H9 (cell line): ENCODE measurements around the gene GANAB. TPM values are rescaled to one million over a fixed set of nuclear protein-coding genes. Genes with fewer than 3 reads are reported as not detected.

Source experiments
- DNase-seq: peaks from one replicate; pipeline ENCODE4 v3.0.0-alpha.2; 2017
- H2AFZ ChIP-seq: one replicate; pipeline ENCODE4 v1.6.1; 2013; ENCODE audit warnings: mild to moderate bottlenecking, low read length, control low read depth, moderate library complexity
- H2AK5ac ChIP-seq: 2 replicates; pipeline ENCODE4 v1.6.1; 2013; ENCODE audit warnings: low read length, control low read depth, mixed read lengths; ENCODE audit not compliant: insufficient read length
- H2BK120ac ChIP-seq: one replicate; pipeline ENCODE4 v1.6.1; 2013; ENCODE audit warnings: low read depth, mild to moderate bottlenecking, low read length, control low read depth, inconsistent platforms; ENCODE audit not compliant: poor library complexity, severe bottlenecking
- H2BK12ac ChIP-seq: 2 replicates; pipeline ENCODE4 v1.6.1; 2013; ENCODE audit warnings: low read length, control low read depth, mixed read lengths, low read depth; ENCODE audit not compliant: insufficient read length
- H2BK15ac ChIP-seq: 2 replicates; pipeline ENCODE4 v1.6.1; 2013; ENCODE audit warnings: low read depth, low read length, control low read depth
- H2BK20ac ChIP-seq: one replicate; pipeline ENCODE4 v1.6.1; 2013; ENCODE audit warnings: low read depth, mild to moderate bottlenecking, low read length, control low read depth, inconsistent platforms; ENCODE audit not compliant: poor library complexity, severe bottlenecking
- H2BK5ac ChIP-seq: 2 replicates; pipeline ENCODE4 v1.6.1; 2013; ENCODE audit warnings: low read length, control low read depth, mixed read lengths; ENCODE audit not compliant: insufficient read length
- H3K14ac ChIP-seq: 2 replicates; pipeline ENCODE4 v1.6.1; 2013; ENCODE audit warnings: low read length, control low read depth; ENCODE audit not compliant: insufficient read depth
- H3K18ac ChIP-seq: 2 replicates; pipeline ENCODE4 v1.6.1; 2013; ENCODE audit warnings: low read depth, mild to moderate bottlenecking, mixed read lengths, low read length, control low read depth; ENCODE audit not compliant: insufficient read length
- H3K23ac ChIP-seq: 2 replicates; pipeline ENCODE4 v1.6.1; 2013; ENCODE audit warnings: low read length, control low read depth, mixed read lengths, low read depth; ENCODE audit not compliant: insufficient read length
- H3K23me2 ChIP-seq: 2 replicates; pipeline ENCODE4 v1.6.1; 2013; ENCODE audit warnings: low read depth, mild to moderate bottlenecking, mixed read lengths, low read length, control low read depth; ENCODE audit not compliant: insufficient read length, poor library complexity, severe bottlenecking
- H3K27ac ChIP-seq: 2 replicates; pipeline ENCODE4 v1.5.1; 2013; ENCODE audit warnings: low read length, control low read depth, mixed read lengths, low read depth; ENCODE audit not compliant: insufficient read length
- H3K27me3 ChIP-seq: 2 replicates; pipeline ENCODE4 v1.6.1; 2013; ENCODE audit warnings: low read length, control low read depth, inconsistent platforms; ENCODE audit not compliant: insufficient read depth
- H3K4ac ChIP-seq: 2 replicates; pipeline ENCODE4 v1.6.1; 2013; ENCODE audit warnings: low read depth, mild to moderate bottlenecking, control low read depth, inconsistent platforms, low read length, moderate library complexity
- H3K4me1 ChIP-seq: 2 replicates; pipeline ENCODE4 v1.6.1; 2013; ENCODE audit warnings: low read length, control low read depth, inconsistent platforms; ENCODE audit not compliant: insufficient read depth
- H3K4me2 ChIP-seq: 2 replicates; pipeline ENCODE4 v1.6.1; 2013; ENCODE audit warnings: low read length, control low read depth, mixed read lengths; ENCODE audit not compliant: insufficient read length, insufficient read depth
- H3K56ac ChIP-seq: 2 replicates; pipeline ENCODE4 v1.6.1; 2013; ENCODE audit warnings: low read depth, mild to moderate bottlenecking, mixed read lengths, low read length, control low read depth; ENCODE audit not compliant: insufficient read length
- H3K79me1 ChIP-seq: 2 replicates; pipeline ENCODE4 v1.6.1; 2013; ENCODE audit warnings: low read depth, mild to moderate bottlenecking, moderate library complexity, low read length, control low read depth, inconsistent platforms; ENCODE audit not compliant: insufficient read depth, poor library complexity, severe bottlenecking
- H3K79me2 ChIP-seq: 2 replicates; pipeline ENCODE4 v1.6.1; 2013; ENCODE audit warnings: low read length, control low read depth, inconsistent platforms; ENCODE audit not compliant: insufficient read depth
- H3K9ac ChIP-seq: 2 replicates; pipeline ENCODE4 v1.6.1; 2013; ENCODE audit warnings: low read length, control low read depth, mixed read lengths; ENCODE audit not compliant: insufficient read length; ENCODE audit errors: extremely low read depth
- H3K9me3 ChIP-seq: one replicate; pipeline ENCODE4 v1.6.1; 2013; ENCODE audit warnings: low read depth, low read length, inconsistent platforms; ENCODE audit not compliant: control insufficient read depth
- H3T11ph ChIP-seq: one replicate; pipeline ENCODE4 v1.6.1; 2013; ENCODE audit warnings: mild to moderate bottlenecking, low read length, control low read depth, inconsistent platforms
- H4K20me1 ChIP-seq: one replicate; pipeline ENCODE4 v1.6.1; 2013; ENCODE audit not compliant: control insufficient read depth, insufficient read length, insufficient read depth
- H4K5ac ChIP-seq: 2 replicates; pipeline ENCODE4 v1.6.1; 2013; ENCODE audit warnings: low read depth, mild to moderate bottlenecking, mixed read lengths, low read length, control low read depth; ENCODE audit not compliant: insufficient read length
- H4K8ac ChIP-seq: replicated peaks from 2 replicates; pipeline ENCODE4 v1.6.1; 2013; ENCODE audit warnings: low read length, control low read depth, mixed read lengths, low read depth; ENCODE audit not compliant: insufficient read length
- H4K91ac ChIP-seq: 2 replicates; pipeline ENCODE4 v1.6.1; 2013; ENCODE audit warnings: low read depth, mild to moderate bottlenecking, moderate library complexity, mixed read lengths, low read length, control low read depth; ENCODE audit not compliant: insufficient read length
- H3K27ac Mint-ChIP-seq, 3 experiments: 2 replicates in 2 of 3; 3 replicates in 1 of 3; pipeline ENCODE4 v1.8.0; 2020 to 2021; ENCODE audit warnings: mixed read lengths in 3 of 3, mild to moderate bottlenecking in 1 of 3, moderate library complexity in 1 of 3
- H3K27me3 Mint-ChIP-seq: 2 replicates; pipeline ENCODE4 v1.8.0; 2021; ENCODE audit warnings: low read depth, mild to moderate bottlenecking, moderate library complexity, mixed read lengths
- H3K36me3 Mint-ChIP-seq, 3 experiments: 2 replicates in 2 of 3; 3 replicates in 1 of 3; pipeline ENCODE4 v1.8.0; 2020 to 2021; ENCODE audit warnings: low read depth in 3 of 3, mixed read lengths in 3 of 3; ENCODE audit not compliant: insufficient read depth in 1 of 3
- H3K4me1 Mint-ChIP-seq, 2 experiments: 2 replicates each; pipeline ENCODE4 v1.8.0; 2020; ENCODE audit warnings: mixed read lengths in 2 of 2
- H3K4me3 Mint-ChIP-seq, 2 experiments: 2 replicates in 1 of 2; 3 replicates in 1 of 2; pipeline ENCODE4 v1.8.0; 2020 to 2021; ENCODE audit warnings: mild to moderate bottlenecking in 2 of 2, mixed read lengths in 2 of 2, moderate library complexity in 1 of 2
- H3K9me3 Mint-ChIP-seq, 2 experiments: 2 replicates in 1 of 2; 3 replicates in 1 of 2; pipeline ENCODE4 v1.8.0; 2020; ENCODE audit warnings: mild to moderate bottlenecking in 2 of 2, mixed read lengths in 2 of 2, moderate library complexity in 1 of 2
- CTCF ChIP-seq: fragments of 200-600 bp; sonication (generic); conservative IDR thresholded peaks from 3 replicates; pipeline ENCODE4 v1.8.0; 2021; ENCODE audit warnings: antibody characterized with exemption, mild to moderate bottlenecking
- WGBS: extraction: QIAGEN DNeasy Blood & Tissue Kit; methylation state at CpG from one replicate; pipeline ENCODE4 v1.1.7; 2013; ENCODE audit warnings: missing lambda C conversion rate, low lambda C conversion rate, mixed read lengths; ENCODE audit not compliant: insufficient read length; ENCODE audit errors: extremely low coverage; 5-methylcytosine and 5-hydroxymethylcytosine counted together
- total RNA-seq: library from RNA; stranded (reverse); gene quantifications from 2 replicates; pipeline ENCODE4 v1.2.1, GENCODE V29; 2021

GANAB gene
- total RNA-seq, 1 experiment from 2014 or later, result 387 TPM

DNA sequence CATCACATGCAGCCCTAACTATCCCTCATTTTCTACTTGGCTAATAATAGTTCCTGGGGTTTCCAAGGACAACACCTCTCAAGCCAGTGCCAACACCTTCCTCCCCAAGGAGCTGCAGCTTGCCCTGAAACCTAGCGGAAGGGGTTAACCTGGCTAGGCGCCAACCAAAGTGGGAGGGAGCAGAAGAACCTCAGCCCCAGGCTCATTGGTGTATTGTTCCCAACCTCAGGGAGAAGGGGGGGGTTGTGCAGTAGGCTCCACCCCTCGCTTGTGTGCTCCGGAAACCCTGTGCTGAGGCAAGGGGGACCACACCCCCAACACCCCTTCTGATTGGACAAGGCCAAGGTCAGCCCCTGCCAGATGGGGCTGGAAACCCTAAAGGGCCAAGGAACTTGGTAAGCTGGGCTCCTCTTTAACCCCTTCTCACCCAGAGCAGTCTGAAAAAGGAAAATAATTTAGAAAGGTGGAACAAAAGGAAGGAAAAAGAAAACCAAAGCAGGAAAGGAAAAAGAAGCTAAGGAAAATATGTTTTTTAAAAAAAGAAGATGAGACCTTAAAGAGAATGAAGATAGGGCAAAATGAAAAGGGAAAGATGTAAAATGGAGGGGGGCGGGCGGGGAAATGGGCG is 47.2 kb downstream of the GANAB start:
- H3K27me3 Mint-ChIP-seq, result peaks cover 29% of the 10 kb centered on the region
- no peak overlapping the region for H3K14ac ChIP-seq
- no peaks in the 10 kb centered on the region for H3K79me1 ChIP-seq
- peaks cover 8% of the 10 kb centered on the region for H3K4me1 ChIP-seq
- peak overlapping the region; percentile 90 to 93 for H3K4me3 Mint-ChIP-seq
- H2BK12ac ChIP-seq, result no peak overlapping the region
- no peak overlapping the region for H3K18ac ChIP-seq
- DNase-seq, result peak; percentile 98
- H2AK5ac ChIP-seq, result no peak overlapping the region
- H3K9me3 Mint-ChIP-seq, result no peaks in the 10 kb centered on the region
- H3K9ac ChIP-seq, result no peak overlapping the region
- no peaks in the 10 kb centered on the region for H4K20me1 ChIP-seq
- peaks cover 34 to 41% of the 10 kb centered on the region in 2 experiments for H3K4me1 Mint-ChIP-seq
- 100% methylated on average over 2 of the region's 7 CpGs for WGBS
- TF ChIP-seq CTCF, result no peak
- H3K79me2 ChIP-seq, result no peaks in the 10 kb centered on the region; the same call in 1 of the 2 replicates
- peaks cover 61 to 71% (median 70%) of the 10 kb centered on the region in 3 experiments for H3K36me3 Mint-ChIP-seq
- H4K5ac ChIP-seq, result no peak overlapping the region
- peak overlapping the region in 2 of 3 experiments; percentile 55 to 89; a peak in 5 of 7 replicates for H3K27ac Mint-ChIP-seq
- no peak overlapping the region for H2AFZ ChIP-seq
- no peak overlapping the region for H2BK5ac ChIP-seq
- H2BK15ac ChIP-seq, result no peak overlapping the region
- no peak overlapping the region for H3K23ac ChIP-seq
- no peak overlapping the region for H3K56ac ChIP-seq
- no peak overlapping the region for H3K27ac ChIP-seq
- no peak overlapping the region for H3T11ph ChIP-seq
- H3K4ac ChIP-seq, result no peak overlapping the region
- H3K27me3 ChIP-seq, result peaks cover 12% of the 10 kb centered on the region; the same call in 1 of the 2 replicates
- no peak overlapping the region for H2BK20ac ChIP-seq
- peaks cover 4% of the 10 kb centered on the region for H3K23me2 ChIP-seq
- H4K8ac ChIP-seq, result no peak overlapping the region
- H2BK120ac ChIP-seq, result no peak overlapping the region
- H4K91ac ChIP-seq, result no peak overlapping the region
- no peaks in the 10 kb centered on the region for H3K9me3 ChIP-seq
- H3K4me2 ChIP-seq, result peak overlapping the region; percentile 71
